Mesendoderm (in vitro differentiated cells): ENCODE measurements around the gene KAZN.
A peak's percentile ranks its signal among the peaks of the same experiment; 100 is the strongest.

Experiments used
- DNase-seq: peaks from one replicate; pipeline ENCODE4 v3.0.0; 2013
- H2AK5ac ChIP-seq: 2 replicates; pipeline ENCODE4 v1.6.1; 2013; ENCODE audit warnings: low read length, inconsistent platforms
- H2BK120ac ChIP-seq: 2 replicates; pipeline ENCODE4 v1.6.1; 2013; ENCODE audit warnings: low read depth, mild to moderate bottlenecking, low read length, moderate library complexity, mixed read lengths
- H2BK15ac ChIP-seq: replicated peaks from 2 replicates; pipeline ENCODE4 v1.6.1; 2013; ENCODE audit warnings: low read depth, mild to moderate bottlenecking, moderate library complexity
- H2BK5ac ChIP-seq: 2 replicates; pipeline ENCODE4 v1.6.1; 2013; ENCODE audit warnings: low read length, inconsistent platforms
- H3K18ac ChIP-seq: 2 replicates; pipeline ENCODE4 v1.6.1; 2013; ENCODE audit warnings: mild to moderate bottlenecking, low read length, mixed read lengths
- H3K23ac ChIP-seq: one replicate; pipeline ENCODE4 v1.6.1; 2013; ENCODE audit warnings: low read length
- H3K27ac ChIP-seq: 2 replicates; pipeline ENCODE4 v1.5.1; 2013; ENCODE audit warnings: low read depth, mild to moderate bottlenecking, inconsistent platforms, low read length, moderate library complexity
- H3K27me3 ChIP-seq: 2 replicates; pipeline ENCODE4 v1.6.1; 2013; ENCODE audit warnings: low read length, control low read depth, mild to moderate bottlenecking, inconsistent platforms; ENCODE audit not compliant: insufficient read depth, poor library complexity
- H3K36me3 ChIP-seq: 2 replicates; pipeline ENCODE4 v1.6.1; 2013; ENCODE audit warnings: low read length, inconsistent platforms; ENCODE audit not compliant: control insufficient read depth, insufficient read depth
- H3K4ac ChIP-seq: one replicate; pipeline ENCODE4 v1.6.1; 2013; ENCODE audit warnings: low read depth, mild to moderate bottlenecking, low read length, moderate library complexity
- H3K4me1 ChIP-seq: 2 replicates; pipeline ENCODE4 v1.6.1; 2013; ENCODE audit warnings: low read depth, low read length, inconsistent platforms; ENCODE audit not compliant: control insufficient read depth
- H3K4me2 ChIP-seq: 2 replicates; pipeline ENCODE4 v1.6.1; 2013; ENCODE audit warnings: low read length
- H3K4me3 ChIP-seq: 2 replicates; pipeline ENCODE4 v1.5.1; 2013; ENCODE audit warnings: mild to moderate bottlenecking, low read length
- H3K56ac ChIP-seq: one replicate; pipeline ENCODE4 v1.6.1; 2013; ENCODE audit warnings: low read length
- H3K79me1 ChIP-seq: 2 replicates; pipeline ENCODE4 v1.6.1; 2013; ENCODE audit warnings: low read length, inconsistent platforms
- H3K79me2 ChIP-seq: 2 replicates; pipeline ENCODE4 v1.6.1; 2013; ENCODE audit warnings: mild to moderate bottlenecking, low read length; ENCODE audit not compliant: control insufficient read depth, insufficient read depth
- H3K9ac ChIP-seq: 2 replicates; pipeline ENCODE4 v1.6.1; 2013; ENCODE audit warnings: low read length, inconsistent platforms
- H4K5ac ChIP-seq: one replicate; pipeline ENCODE4 v1.6.1; 2013; ENCODE audit warnings: low read length
- H4K8ac ChIP-seq: one replicate; pipeline ENCODE4 v1.6.1; 2013; ENCODE audit warnings: low read depth, mild to moderate bottlenecking, control low read depth, low read length, moderate library complexity
- WGBS: extraction: QIAGEN DNeasy Blood & Tissue Kit; methylation state at CpG from one replicate; pipeline ENCODE4 v1.1.7; 2013; ENCODE audit warnings: low lambda C conversion rate, missing lambda C conversion rate; ENCODE audit not compliant: insufficient coverage; ENCODE audit errors: extremely low coverage; 5-methylcytosine and 5-hydroxymethylcytosine counted together

Gene KAZN

GRCh38 chr1:14707531-14708445 lies 109.3 kb downstream of the KAZN start:
- H3K36me3 ChIP-seq, result no peaks in the 10 kb centered on the region
- no peak overlapping the region for H3K56ac ChIP-seq

DNA sequence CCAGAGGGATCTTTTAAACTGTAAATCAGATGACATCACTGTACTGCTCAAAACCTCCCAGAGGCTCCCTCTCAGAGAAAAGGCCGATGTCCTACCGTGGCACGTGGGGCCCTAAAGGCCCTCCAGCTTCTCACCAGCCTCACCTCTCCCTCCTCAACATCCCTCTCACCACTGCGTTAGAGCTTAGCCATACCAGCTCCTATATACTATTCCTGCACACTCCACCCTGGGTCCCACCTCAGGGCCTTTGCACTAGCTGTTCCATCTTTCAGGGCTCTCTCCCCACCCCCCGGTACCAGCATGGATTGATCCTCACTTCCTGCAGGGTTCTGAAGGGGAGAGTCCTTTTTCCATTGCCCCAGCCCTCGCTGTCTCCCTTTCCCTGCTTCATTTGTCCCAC lies 111.8 kb downstream of the KAZN start:
- Histone ChIP-seq H2BK120ac (no peak overlapping the region), H3K36me3 (no peaks in the 10 kb centered on the region), H3K56ac (no peak overlapping the region), H4K8ac (no peak overlapping the region), H3K4me3 (no peak overlapping the region), H3K4me2 (no peak overlapping the region), H3K79me2 (no peaks in the 10 kb centered on the region), H3K23ac (no peak overlapping the region), H3K79me1 (peaks cover 9% of the 10 kb centered on the region), H3K18ac (no peak overlapping the region), H3K27ac (no peak overlapping the region), H3K9ac (no peak overlapping the region), H2BK15ac (no peak overlapping the region), H4K5ac (no peak overlapping the region), H2BK5ac (no peak overlapping the region), H3K4ac (no peak overlapping the region), H3K27me3 (no peaks in the 10 kb centered on the region), H3K4me1 (no peaks in the 10 kb centered on the region), H2AK5ac (no peak overlapping the region)
- DNase-seq, result no peak
- WGBS, result no CpG with 5 or more reads among the region's 6 CpGs

More at GRCh38 chr1:14707531-14708445, 109.3 kb downstream of the KAZN start:
- Histone ChIP-seq H2BK15ac (no peak overlapping the region), H4K8ac (no peak overlapping the region), H3K79me1 (peaks cover 12% of the 10 kb centered on the region), H3K79me2 (no peaks in the 10 kb centered on the region), H2AK5ac (no peak overlapping the region), H3K23ac (no peak overlapping the region), H3K9ac (no peak overlapping the region), H3K4me3 (no peak overlapping the region), H3K27me3 (no peaks in the 10 kb centered on the region), H3K4me2 (no peak overlapping the region), H3K27ac (no peak overlapping the region), H3K4me1 (no peaks in the 10 kb centered on the region), H3K4ac (no peak overlapping the region), H2BK120ac (no peak overlapping the region), H2BK5ac (no peak overlapping the region), H4K5ac (no peak overlapping the region), H3K18ac (no peak overlapping the region)
- no peak for DNase-seq
- WGBS, result no CpG with 5 or more reads among the region's 16 CpGs

GRCh38 chr1:14712136-14712535 lies 113.7 kb downstream of the KAZN start:
- H3K4me1 ChIP-seq, result peaks cover 2% of the 10 kb centered on the region
- H3K79me2 ChIP-seq, result no peaks in the 10 kb centered on the region
- no peak for DNase-seq
- H3K27me3 ChIP-seq, result no peaks in the 10 kb centered on the region
- no peak overlapping the region for H2BK15ac ChIP-seq
- H3K18ac ChIP-seq, result no peak overlapping the region
- H3K23ac ChIP-seq, result no peak overlapping the region
- H3K36me3 ChIP-seq, result no peaks in the 10 kb centered on the region
- H2BK120ac ChIP-seq, result no peak overlapping the region
- H3K4ac ChIP-seq, result no peak overlapping the region
- no peak overlapping the region for H3K4me3 ChIP-seq
- H3K56ac ChIP-seq, result no peak overlapping the region
- no peak overlapping the region for H3K9ac ChIP-seq
- H3K27ac ChIP-seq, result no peak overlapping the region
- H4K5ac ChIP-seq, result no peak overlapping the region
- H3K4me2 ChIP-seq, result no peak overlapping the region
- H3K79me1 ChIP-seq, result peaks cover 10% of the 10 kb centered on the region
- H2AK5ac ChIP-seq, result no peak overlapping the region
- WGBS, result no CpG with 5 or more reads among the region's 2 CpGs
- no peak overlapping the region for H2BK5ac ChIP-seq
- H4K8ac ChIP-seq, result no peak overlapping the region

GRCh38 chr1:14713077-14713476 lies 114.6 kb downstream of the KAZN start:
- no peak overlapping the region for H3K27ac ChIP-seq
- H2AK5ac ChIP-seq, result no peak overlapping the region
- H3K18ac ChIP-seq, result no peak overlapping the region
- H2BK5ac ChIP-seq, result no peak overlapping the region
- peak overlapping the region; percentile 24 for H3K23ac ChIP-seq
- no peaks in the 10 kb centered on the region for H3K27me3 ChIP-seq
- no peak overlapping the region for H3K9ac ChIP-seq
- no peak overlapping the region for H2BK120ac ChIP-seq
- peak; percentile 41 for DNase-seq
- no peaks in the 10 kb centered on the region for H3K36me3 ChIP-seq
- no peak overlapping the region for H3K4ac ChIP-seq
- no peak overlapping the region for H4K5ac ChIP-seq
- H2BK15ac ChIP-seq, result no peak overlapping the region
- H3K4me1 ChIP-seq, result peaks cover 2% of the 10 kb centered on the region
- no peaks in the 10 kb centered on the region for H3K79me2 ChIP-seq
- H4K8ac ChIP-seq, result no peak overlapping the region
- WGBS, result no CpG with 5 or more reads among the region's 4 CpGs
- H3K56ac ChIP-seq, result no peak overlapping the region
- no peak overlapping the region for H3K4me2 ChIP-seq
- H3K79me1 ChIP-seq, result peaks cover 12% of the 10 kb centered on the region
- no peak overlapping the region for H3K4me3 ChIP-seq

DNA sequence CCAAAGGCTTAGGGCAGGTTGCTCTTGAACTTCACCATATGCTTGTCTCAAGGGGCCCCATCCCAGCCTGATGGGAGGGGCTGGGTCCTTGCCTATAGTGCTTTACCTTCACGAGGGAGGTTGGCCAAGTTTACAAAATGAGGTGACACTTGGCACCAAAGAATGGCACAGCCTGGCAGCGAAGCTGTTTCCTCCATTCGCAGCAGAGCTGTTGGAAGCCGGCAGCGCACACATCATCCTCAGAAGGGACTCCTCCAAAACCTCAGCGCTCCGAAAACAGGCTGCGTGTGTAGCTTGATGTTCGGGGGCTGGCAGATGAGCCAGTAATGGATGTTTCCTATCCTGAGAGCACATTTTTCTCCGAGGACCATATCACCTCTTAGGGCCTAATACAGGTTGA lies 116.8 kb downstream of the KAZN start:
- Histone ChIP-seq H3K56ac (no peak overlapping the region), H3K18ac (no peak overlapping the region), H4K8ac (no peak overlapping the region), H3K36me3 (no peaks in the 10 kb centered on the region), H3K9ac (no peak overlapping the region), H2BK120ac (no peak overlapping the region), H3K23ac (no peak overlapping the region), H2BK15ac (no peak overlapping the region), H3K4me3 (no peak overlapping the region), H3K79me1 (peaks cover 10% of the 10 kb centered on the region), H3K4me2 (no peak overlapping the region), H3K4ac (no peak overlapping the region), H3K79me2 (no peaks in the 10 kb centered on the region), H3K27ac (no peak overlapping the region), H4K5ac (no peak overlapping the region), H2AK5ac (no peak overlapping the region), H2BK5ac (no peak overlapping the region), H3K4me1 (peaks cover 2% of the 10 kb centered on the region), H3K27me3 (no peaks in the 10 kb centered on the region)
- no CpG with 5 or more reads among the region's 10 CpGs for WGBS
- DNase-seq, result no peak
